Raji (cell line): ENCODE results near the gene DPPA2.

Experiments used
- POLR2A ChIP-seq: IDR thresholded peaks from 2 replicates; pipeline ENCODE4 v1.6.1; 2011; ENCODE audit warnings: low read depth, low read length, control low read depth; ENCODE audit not compliant: insufficient read depth

DPPA2 gene

GRCh38 chr3:109316162-109316730, at the start of gene DPPA2:
Gene DPPA2, minus strand, starts transcription at chr3:109316517. Its CDS starts 1,975 bp downstream, at chr3:109314542.
- TF ChIP-seq POLR2A, result no peak

- no peak for TF ChIP-seq POLR2A
These were observed 47.8 kb upstream of the DPPA2 start for GRCh38 chr3:109364088-109364487.

GRCh38 chr3:109363634-109364033, 47.3 kb upstream of the DPPA2 start:
- no peak for TF ChIP-seq POLR2A

GRCh38 chr3:109362823-109363222, 46.5 kb upstream of the DPPA2 start:
- TF ChIP-seq POLR2A, result no peak

- TF ChIP-seq POLR2A, result no peak
These were observed 40.3 kb upstream of the DPPA2 start for GRCh38 chr3:109356442-109357155.

- TF ChIP-seq POLR2A, result no peak
These were observed 39.5 kb upstream of the DPPA2 start for GRCh38 chr3:109355625-109356441.

GRCh38 chr3:109353057-109353456, 36.7 kb upstream of the DPPA2 start:
- no peak for TF ChIP-seq POLR2A

GRCh38 chr3:109351231-109351630, 34.9 kb upstream of the DPPA2 start:
- no peak for TF ChIP-seq POLR2A

GRCh38 chr3:109346770-109347295, 30.5 kb upstream of the DPPA2 start:
- no peak for TF ChIP-seq POLR2A

GRCh38 chr3:109346099-109346498, 29.8 kb upstream of the DPPA2 start:
- no peak for TF ChIP-seq POLR2A

GRCh38 chr3:109339714-109340648, 23.7 kb upstream of the DPPA2 start:
- TF ChIP-seq POLR2A, result no peak

GRCh38 chr3:109339197-109339596, 22.9 kb upstream of the DPPA2 start:
- no peak for TF ChIP-seq POLR2A

- TF ChIP-seq POLR2A, result no peak
These were observed 22.0 kb upstream of the DPPA2 start for GRCh38 chr3:109338322-109338721.

- TF ChIP-seq POLR2A, result no peak
These were observed 21.1 kb upstream of the DPPA2 start, which contains the start of gene DPPA4 for GRCh38 chr3:109337393-109337792. Gene DPPA4, minus strand, starts transcription at chr3:109337546. Its CDS starts 29 bp downstream, at chr3:109337517.
